ENCODE measurements around the gene DNAJB11. TPM values are rescaled to one million over a fixed set of nuclear protein-coding genes. Genes with fewer than 3 reads are reported as not detected.

DNAJB11 gene
- total RNA-seq, 4 donors from 2014 or later: 30.3 to 35.9 (median 30.9) TPM

GRCh38 chr3:186603159-186603558, 32.6 kb downstream of the DNAJB11 start:
- no peaks in the 10 kb centered on the region for H3K9me3 ChIP-seq
- DNase-seq (ENCODE audit: low spot score in 2 of 2): no peak
- no peak for TF ChIP-seq POLR2A (IDR thresholded peaks at IDR 0.05)
- TF ChIP-seq, protein P1, sequence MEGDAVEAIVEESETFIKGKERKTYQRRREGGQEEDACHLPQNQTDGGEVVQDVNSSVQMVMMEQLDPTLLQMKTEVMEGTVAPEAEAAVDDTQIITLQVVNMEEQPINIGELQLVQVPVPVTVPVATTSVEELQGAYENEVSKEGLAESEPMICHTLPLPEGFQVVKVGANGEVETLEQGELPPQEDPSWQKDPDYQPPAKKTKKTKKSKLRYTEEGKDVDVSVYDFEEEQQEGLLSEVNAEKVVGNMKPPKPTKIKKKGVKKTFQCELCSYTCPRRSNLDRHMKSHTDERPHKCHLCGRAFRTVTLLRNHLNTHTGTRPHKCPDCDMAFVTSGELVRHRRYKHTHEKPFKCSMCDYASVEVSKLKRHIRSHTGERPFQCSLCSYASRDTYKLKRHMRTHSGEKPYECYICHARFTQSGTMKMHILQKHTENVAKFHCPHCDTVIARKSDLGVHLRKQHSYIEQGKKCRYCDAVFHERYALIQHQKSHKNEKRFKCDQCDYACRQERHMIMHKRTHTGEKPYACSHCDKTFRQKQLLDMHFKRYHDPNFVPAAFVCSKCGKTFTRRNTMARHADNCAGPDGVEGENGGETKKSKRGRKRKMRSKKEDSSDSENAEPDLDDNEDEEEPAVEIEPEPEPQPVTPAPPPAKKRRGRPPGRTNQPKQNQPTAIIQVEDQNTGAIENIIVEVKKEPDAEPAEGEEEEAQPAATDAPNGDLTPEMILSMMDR (IDR thresholded peaks at IDR 0.05): no peak
- no peak for TF ChIP-seq POLR2AphosphoS5 (IDR thresholded peaks at IDR 0.05)
- TF ChIP-seq EP300 (IDR thresholded peaks at IDR 0.05): no peak
- WGBS: 86% methylated on average over 7 of the region's 7 CpGs
- H3K27ac ChIP-seq: no peak overlapping the region
- H3K4me3 ChIP-seq: no peak overlapping the region
- no peaks in the 10 kb centered on the region for H3K36me3 ChIP-seq
- no peaks in the 10 kb centered on the region for H3K4me1 ChIP-seq
- no peaks in the 10 kb centered on the region for H3K27me3 ChIP-seq

DNA sequence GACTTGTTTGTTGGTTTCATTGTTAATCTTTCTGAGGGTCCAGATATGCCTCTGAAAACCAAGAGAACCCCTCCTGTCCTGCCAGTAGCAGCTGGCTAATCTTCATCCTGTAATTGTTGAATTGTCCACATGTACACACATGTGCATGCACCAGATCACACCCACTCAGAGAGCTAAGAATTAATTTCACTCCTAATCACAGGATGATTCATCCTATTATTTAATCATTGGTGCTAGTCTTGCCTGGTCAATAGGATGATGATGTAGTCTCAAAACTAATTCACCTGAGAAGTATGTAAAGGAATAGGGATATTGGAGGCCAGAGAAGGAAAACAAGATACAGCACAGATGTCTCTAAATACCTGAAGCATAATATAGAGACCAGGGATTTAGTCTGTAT, 34.6 kb downstream of the DNAJB11 start:
- no peaks in the 10 kb centered on the region for H3K36me3 ChIP-seq
- no peaks in the 10 kb centered on the region for H3K27me3 ChIP-seq
- DNase-seq (ENCODE audit: low spot score in 2 of 2): no peak
- no peak overlapping the region for H3K27ac ChIP-seq
- TF ChIP-seq POLR2AphosphoS5 (IDR thresholded peaks at IDR 0.05) (no peak), EP300 (IDR thresholded peaks at IDR 0.05) (no peak), POLR2A (IDR thresholded peaks at IDR 0.05) (no peak)
- TF ChIP-seq, protein P1 (IDR thresholded peaks at IDR 0.05): no peak
- H3K9me3 ChIP-seq: no peaks in the 10 kb centered on the region
- no peaks in the 10 kb centered on the region for H3K4me1 ChIP-seq
- no peak overlapping the region for H3K4me3 ChIP-seq

DNA sequence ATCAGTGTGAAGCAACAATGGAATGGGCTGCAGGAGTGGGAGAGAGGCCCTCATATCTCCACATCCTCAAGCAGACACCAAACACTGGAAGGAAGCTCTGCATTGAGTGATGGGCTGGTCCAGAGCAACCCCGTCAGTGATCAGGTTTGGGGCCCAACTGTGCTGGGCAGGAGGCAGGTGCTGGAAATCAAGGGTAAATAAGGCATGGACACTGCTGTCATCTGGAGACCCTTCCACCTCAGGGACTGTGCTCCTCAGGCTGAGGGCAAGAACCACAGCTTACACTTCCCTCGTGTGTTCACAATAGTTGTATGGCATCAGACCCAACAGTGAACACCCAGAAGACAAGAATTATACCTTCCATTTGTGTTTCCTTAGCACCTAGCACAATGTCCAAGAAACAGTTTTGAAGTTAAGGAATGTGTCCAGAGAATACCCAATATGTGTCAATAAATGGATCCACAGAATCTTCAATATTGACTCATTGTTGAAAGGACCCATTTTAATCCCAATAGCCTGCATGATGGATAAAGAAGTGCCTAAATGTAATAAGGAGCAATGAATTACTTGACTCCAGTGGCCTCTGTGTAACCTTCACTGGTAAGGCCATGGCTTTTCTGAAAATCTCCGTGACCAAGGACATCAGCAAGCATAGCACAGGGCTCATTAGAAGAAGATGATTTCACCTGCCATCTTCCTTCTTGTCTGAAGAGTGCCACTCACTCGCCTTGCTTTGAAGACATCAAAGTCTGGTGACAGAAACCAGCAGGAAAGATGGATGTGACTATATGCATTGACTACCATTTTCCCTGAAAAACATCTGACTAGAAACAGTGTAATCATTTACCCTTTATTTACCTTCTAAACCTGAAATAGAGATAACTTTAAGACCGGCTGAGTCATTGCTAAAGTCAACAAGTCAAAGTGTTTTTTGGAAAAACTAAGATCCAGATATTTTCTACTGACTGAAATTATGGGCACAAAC, 35.3 kb downstream of the DNAJB11 start:
- TF ChIP-seq EP300 (IDR thresholded peaks at IDR 0.05) (no peak), POLR2AphosphoS5 (IDR thresholded peaks at IDR 0.05) (no peak), POLR2A (IDR thresholded peaks at IDR 0.05) (no peak)
- TF ChIP-seq, protein P1 (IDR thresholded peaks at IDR 0.05): no peak
- Histone ChIP-seq H3K9me3 (no peaks in the 10 kb centered on the region), H3K27ac (no peak overlapping the region), H3K4me3 (no peak overlapping the region), H3K4me1 (no peaks in the 10 kb centered on the region), H3K36me3 (no peaks in the 10 kb centered on the region), H3K27me3 (no peaks in the 10 kb centered on the region)
- no peak for DNase-seq (ENCODE audit: low spot score in 2 of 2)
- WGBS: 89% methylated on average over 5 of the region's 5 CpGs

DNA sequence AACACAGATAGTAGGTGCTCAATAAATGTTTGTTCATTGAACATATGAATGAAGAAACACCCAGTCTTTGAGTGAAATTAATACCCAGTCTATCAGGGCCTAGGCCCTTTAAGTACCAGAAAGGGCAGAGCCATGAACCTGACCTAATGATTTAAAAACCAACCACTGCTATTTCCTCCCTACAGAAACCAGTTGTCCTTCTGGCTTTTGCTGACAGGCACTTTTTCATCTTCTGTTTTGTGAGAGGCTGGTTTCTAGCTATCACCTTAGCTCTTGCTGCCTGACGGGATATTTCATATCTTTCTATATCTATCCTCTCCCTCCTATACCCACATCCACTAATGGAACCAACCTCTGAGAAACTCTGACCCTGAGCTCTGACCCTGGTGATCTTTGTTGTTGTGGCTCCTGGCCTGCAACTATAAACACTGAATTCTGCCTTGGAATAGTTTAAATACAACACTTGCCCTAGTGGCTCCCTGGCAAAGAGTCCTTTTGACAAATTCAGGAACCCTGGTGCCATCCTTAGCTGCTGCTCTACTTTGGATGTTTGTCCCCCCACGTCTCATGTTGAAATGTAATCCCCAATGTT, 38.2 kb downstream of the DNAJB11 start:
- WGBS: 94% methylated on average over 2 of the region's 2 CpGs
- TF ChIP-seq EP300 (IDR thresholded peaks at IDR 0.05): no peak
- TF ChIP-seq POLR2A (IDR thresholded peaks at IDR 0.05): no peak
- TF ChIP-seq POLR2AphosphoS5 (IDR thresholded peaks at IDR 0.05): no peak
- TF ChIP-seq, protein P1 (IDR thresholded peaks at IDR 0.05): no peak
- Histone ChIP-seq H3K27me3 (no peaks in the 10 kb centered on the region), H3K27ac (no peak overlapping the region), H3K4me1 (no peaks in the 10 kb centered on the region), H3K9me3 (no peaks in the 10 kb centered on the region), H3K4me3 (no peak overlapping the region), H3K36me3 (no peaks in the 10 kb centered on the region)
- DNase-seq (ENCODE audit: low spot score in 2 of 2): no peak

DNA sequence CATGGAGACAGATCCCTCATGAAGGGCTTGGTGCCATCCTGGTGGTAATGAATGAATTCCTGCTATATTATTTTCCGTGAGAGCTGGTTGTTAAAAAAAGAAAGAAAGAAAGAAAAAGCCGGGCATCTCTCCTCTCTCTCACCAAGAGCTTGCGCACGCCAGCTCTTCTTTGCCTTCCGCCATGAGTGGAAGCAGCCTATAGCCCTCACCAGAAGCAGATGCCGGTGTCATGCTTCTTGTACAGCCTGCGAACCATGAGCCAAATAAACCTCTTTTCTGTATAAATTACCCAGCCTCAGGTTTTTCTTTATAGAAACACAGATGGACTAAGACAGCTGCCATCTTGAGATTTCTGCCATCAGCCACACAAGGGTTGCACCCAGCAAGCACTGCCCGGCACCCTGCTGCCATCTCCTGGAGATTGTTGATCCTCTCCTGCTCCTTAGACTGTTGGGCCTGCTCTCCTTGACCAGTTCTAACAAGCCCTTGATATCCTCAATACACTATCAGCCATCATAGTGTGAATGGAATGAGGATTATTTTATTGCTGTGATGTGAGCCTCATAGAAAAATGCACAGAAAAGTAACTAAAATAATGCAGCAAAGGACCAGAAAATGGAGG, 38.8 kb downstream of the DNAJB11 start:
- WGBS: 88% methylated on average over 8 of the region's 8 CpGs
- Histone ChIP-seq H3K9me3 (no peaks in the 10 kb centered on the region), H3K4me1 (no peaks in the 10 kb centered on the region), H3K27me3 (peaks cover 3% of the 10 kb centered on the region), H3K4me3 (no peak overlapping the region), H3K27ac (no peak overlapping the region), H3K36me3 (no peaks in the 10 kb centered on the region)
- no peak for DNase-seq (ENCODE audit: low spot score in 2 of 2)
- TF ChIP-seq POLR2A (IDR thresholded peaks at IDR 0.05): no peak
- TF ChIP-seq, protein P1 (IDR thresholded peaks at IDR 0.05): no peak
- TF ChIP-seq POLR2AphosphoS5 (IDR thresholded peaks at IDR 0.05): no peak
- TF ChIP-seq EP300 (IDR thresholded peaks at IDR 0.05): no peak
